CD4-positive, alpha-beta T cell treated with Interleukin-21 for 1 hour (primary cell): Measurements from ENCODE around the gene TNFSF11.

Experiments used
- DNase-seq: peaks from one replicate; pipeline ENCODE4 v3.0.0-alpha.2; 2020

TNFSF11 gene

DNA sequence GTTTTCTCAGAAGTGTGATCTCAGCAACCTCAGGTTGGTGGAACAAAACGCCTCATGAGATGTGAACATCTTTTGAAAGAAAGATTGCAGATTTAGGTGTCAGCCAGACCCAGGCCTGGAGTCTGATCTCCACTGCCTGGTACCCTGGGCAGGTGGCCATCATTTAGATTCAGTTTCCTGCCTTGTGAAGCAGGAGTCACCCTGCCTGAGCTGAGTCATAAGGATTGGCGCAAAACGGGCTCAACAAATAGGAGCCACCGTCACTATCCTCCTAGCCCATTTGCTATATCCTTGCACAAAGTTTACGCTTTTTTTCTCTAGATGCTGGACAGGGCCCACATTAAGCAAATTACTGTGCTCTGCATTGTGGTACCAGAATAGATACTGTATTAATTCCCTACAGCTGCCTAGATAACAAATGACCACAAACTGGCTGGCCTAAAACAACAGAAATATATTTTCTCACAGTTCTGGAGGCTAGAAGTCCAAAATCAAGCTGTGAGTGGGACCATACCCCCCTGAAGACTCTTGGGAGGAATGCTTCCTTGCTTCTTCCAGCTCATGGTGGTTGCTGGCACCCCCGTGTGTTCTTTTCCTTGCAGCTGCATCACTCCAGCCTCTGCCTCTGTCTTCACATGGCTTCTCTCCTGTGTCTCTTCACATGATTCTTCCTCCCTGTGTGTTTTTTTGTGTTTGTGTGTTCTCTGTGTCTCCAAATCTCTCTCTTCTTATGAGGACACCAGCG, 38.2 kb downstream of the TNFSF11 start:
- no peak for DNase-seq

DNA sequence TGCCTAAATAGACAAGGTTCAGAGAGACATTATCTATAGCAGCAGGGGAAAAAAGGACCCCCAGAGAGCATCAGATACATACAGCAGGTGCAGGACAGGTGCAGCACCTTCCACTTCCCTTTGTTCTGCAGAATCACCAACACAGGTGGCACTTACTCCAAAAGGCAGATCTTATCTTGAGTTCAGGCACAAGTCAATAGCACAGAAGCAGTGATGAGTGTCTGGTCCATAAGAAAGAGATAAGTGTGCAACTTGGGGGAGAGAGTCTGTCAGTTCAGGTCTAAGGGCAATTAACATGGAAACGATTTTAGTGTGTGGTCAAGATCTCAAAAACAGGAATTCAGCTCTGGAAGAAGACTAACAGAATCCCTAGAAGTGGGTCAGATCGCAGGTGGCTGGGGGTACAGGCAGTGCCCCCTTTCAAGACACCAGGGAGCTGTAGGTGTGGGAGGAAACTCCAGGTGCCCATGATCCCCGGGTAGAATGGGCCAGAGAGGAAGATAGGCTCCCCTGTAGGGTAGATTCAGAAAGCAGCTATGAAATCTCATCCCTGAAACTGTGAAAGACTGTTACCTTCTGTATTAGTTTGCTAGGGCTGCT, 40.6 kb downstream of the TNFSF11 start:
- DNase-seq = no peak

GRCh38 chr13:42615691-42616090, 41.7 kb downstream of the TNFSF11 start:
- DNase-seq = no peak

GRCh38 chr13:42617221-42617620, 43.3 kb downstream of the TNFSF11 start:
- DNase-seq = no peak

DNA sequence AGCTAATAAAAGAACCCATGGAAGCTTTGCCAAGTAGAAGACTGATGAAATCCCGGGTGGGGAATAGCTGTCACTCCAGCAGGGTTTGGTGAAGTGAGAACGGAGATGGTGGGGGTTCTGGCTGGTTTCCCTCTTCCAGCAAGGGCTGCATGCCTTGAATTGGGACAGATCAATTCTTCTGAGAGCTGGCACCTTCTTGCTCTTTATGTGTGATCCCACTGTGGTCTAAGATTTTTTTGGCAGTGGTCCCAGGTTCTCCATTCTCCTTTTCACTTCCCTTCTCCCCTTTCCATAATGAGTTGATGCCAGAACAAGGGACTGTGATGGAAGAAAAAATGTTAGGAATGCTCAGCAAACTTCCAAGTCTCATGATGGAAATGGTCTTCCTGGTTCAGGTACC, 50.0 kb downstream of the TNFSF11 start:
- DNase-seq = no peak

DNA sequence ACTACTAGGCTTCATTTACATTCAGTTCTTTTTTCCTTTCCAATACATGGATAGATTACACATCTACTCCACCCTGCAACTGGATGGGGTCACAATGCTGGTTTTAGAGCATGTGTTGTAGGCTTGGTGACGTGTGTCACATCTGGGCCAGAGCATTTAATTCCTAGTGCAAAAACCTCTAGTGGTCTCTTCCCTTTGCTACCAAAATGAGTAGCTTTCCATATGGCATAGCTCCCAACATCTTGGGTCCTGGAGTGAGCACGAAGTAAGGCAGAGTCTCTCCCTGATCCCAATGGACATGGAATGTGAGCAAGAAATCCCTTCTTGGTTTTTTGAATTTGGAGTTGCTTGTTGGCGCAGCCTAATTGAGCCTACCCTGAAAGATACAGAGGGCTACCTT, 51.7 kb downstream of the TNFSF11 start:
- DNase-seq = no peak

DNA sequence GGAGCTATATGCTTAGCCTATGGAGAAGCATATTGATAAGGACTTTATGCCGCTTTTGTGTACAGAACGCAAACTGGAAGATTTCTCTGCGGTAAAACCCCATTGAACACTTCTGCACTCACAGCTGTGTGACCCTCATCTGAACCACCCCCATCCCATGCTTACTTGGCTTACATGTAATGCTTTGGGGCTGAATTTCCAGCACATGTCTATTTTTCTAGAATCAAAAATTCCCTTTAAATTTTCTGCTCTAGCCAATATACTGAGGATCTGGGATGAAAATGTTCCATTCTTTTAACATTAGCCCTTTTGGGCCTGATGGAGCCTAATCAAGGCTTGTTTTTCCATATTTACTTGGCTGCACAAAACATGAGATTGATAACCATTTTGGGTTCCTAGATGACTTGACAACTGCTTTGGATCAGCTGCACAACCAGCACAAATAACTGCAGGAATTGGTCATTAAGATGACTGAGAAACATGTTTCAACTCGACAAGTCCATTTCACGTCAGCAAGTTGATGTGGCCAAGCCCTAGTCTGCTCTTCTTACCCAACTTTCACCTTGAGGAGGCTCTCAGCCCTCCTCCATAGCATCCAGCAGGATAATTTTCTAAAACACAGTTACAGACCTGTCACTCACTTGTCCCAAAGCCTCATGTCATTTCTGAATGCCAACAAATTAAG, 52.4 kb downstream of the TNFSF11 start:
- no peak for DNase-seq

DNA sequence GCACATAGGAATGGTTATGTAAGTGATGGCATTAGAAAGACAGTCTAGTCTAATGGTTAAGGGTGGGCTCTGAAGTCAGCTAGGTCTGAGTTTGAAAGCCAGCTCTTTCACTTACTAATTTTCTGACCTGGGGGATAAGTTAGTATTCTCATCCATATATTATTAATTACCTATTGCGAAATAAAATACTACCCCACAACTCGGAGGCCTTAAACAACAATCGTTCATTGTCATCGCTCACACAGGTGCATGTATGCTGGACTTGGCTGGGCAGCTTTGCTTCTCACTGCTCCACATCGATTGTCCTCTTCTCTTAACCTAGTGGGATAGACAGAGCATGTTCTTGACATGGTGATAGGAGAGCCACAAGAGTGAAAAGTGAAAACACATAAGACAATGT, 54.7 kb downstream of the TNFSF11 start:
- no peak for DNase-seq

DNA sequence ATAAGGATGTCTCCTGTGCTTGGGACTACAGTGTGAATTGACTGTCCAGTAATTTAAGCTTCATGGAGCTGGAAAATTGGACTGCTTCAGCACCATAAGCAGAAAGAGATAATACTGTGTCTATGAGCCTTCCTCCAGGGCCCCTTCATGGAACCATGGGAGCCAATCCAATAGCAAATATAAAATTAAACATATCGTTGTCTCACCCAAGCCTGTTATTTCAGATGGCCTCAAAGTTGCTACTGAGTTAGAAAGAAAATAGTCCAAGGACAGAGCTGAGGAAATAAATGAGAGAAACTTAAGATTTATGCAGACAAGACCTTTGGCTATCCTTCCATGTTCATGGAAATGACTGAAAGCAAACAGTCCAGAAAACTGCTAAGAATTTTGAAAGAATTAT, 57.2 kb downstream of the TNFSF11 start:
- DNase-seq = no peak

DNA sequence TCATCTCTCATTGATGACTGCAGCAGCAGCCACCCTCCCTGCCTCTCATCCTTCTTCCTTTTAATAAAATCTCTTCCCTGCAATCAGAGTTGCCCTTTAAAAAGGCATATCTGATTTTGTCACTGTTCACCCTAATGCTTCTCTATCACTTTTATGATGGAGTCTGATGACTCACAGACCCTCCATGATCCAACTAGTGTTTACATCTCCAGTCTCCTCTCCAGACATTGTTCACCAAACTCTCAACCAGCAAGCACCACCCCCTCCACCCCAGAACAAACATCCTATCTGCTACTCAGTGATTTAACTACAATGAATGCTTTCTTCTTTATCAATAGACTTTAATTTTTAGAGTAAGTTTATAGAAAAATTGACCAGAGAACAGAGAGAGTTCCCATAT, 59.5 kb downstream of the TNFSF11 start:
- DNase-seq = no peak

- no peak for DNase-seq
Observed at GRCh38 chr13:42638101-42638500, 64.1 kb downstream of the TNFSF11 start.

DNA sequence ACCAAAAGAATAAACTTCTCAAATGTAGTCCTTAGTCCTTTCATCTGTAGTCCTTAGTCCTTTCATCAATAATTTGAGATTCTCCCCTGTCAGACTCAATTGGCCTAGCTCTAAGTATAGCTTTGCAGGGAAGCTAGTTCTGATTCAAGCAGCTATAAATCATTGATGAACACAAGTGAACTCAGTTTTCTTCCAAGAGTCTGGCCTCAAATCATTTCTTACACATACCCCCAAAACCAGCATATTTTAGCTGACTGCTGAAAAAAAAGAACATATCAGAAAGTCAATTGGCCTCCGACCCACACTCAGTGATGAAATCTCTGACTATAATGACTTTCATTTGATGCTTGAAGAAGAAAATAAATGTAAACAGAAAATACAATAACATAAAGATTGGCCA, 64.9 kb downstream of the TNFSF11 start:
- no peak for DNase-seq

DNA sequence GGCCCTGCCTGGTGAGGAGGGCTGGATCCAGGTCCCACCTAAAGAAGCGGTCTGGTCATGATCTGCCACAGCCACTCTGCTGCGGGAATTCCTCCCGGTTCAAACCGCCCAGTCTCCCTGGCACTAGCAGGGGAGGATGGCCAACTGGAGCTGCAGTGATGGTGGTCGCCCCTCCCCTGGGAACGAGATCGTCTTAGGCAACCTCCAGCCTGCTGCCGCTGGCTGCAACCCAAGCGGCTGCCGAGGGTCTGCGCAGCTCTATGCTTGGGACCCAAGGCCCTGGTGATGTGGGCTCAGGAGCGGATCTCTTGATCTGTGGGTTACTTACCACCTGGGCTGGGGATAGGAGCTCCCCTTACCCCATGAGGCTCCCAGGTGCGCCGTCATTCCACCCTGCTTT, 69.1 kb downstream of the TNFSF11 start:
- DNase-seq = no peak

DNA sequence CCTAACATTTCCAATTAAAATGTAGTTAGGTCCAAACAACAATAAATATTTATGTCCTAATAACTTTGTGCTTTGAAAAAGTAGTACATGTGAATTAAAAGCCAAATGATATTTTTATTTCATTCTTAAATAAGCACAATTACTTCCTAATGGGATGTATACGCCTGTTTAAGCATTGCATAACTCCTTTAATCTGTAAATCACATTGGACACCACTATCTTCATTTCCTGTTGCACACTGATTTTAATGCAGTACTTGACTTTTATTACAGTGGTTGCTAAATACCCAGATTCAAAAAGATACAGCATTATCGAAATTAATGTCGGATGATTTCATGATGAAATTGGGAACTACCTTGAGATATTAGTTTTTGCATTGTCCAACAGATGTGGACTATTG, 70.9 kb downstream of the TNFSF11 start:
- DNase-seq = no peak

GRCh38 chr13:42645717-42646116, 71.8 kb downstream of the TNFSF11 start:
- DNase-seq = no peak

- no peak for DNase-seq
Observed at GRCh38 chr13:42649141-42649540, 75.2 kb downstream of the TNFSF11 start.

GRCh38 chr13:42649831-42650230, 75.9 kb downstream of the TNFSF11 start:
- no peak for DNase-seq

DNA sequence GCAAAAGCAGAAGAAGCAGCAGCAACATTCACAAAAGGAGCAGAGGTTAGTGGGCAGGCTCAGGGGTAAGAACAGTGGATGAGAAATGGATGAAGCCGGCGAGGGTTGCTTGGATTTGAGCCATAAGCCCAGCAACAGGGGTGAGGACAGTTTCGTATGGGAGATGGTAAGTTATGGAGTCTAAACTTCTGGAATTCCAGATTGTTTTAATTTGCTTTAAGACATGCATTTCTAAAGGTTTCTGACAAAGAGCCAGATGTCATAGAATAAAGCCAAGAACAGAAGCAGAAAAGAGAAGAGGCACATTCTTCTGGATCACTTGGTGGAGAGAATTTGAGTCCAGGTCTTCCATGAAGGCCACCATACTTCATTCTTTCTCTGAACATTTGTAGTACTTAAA, 76.6 kb downstream of the TNFSF11 start:
- no peak for DNase-seq

- DNase-seq = no peak
Observed at GRCh38 chr13:42651936-42652641, 78.1 kb downstream of the TNFSF11 start.

GRCh38 chr13:42652642-42653415, 78.9 kb downstream of the TNFSF11 start:
- no peak for DNase-seq

DNA sequence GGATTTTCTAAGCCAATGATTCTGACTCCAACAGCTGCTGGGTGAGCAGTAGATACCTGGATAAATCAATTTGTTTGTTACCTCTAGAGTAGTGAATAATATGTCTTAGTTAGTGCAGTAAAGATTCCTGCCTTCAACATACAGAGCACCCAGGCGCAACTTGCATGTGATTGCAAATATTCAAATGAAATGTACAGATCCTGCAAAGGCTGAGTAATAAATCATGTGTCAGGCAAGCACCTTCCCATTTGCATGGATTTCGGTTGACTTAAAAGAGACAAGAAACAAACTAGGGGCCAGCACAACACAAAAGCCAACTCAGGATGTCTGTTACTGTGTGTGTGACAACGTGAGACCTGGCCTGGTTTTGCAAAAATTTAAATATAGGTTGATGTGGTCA, 79.7 kb downstream of the TNFSF11 start:
- DNase-seq = no peak

DNA sequence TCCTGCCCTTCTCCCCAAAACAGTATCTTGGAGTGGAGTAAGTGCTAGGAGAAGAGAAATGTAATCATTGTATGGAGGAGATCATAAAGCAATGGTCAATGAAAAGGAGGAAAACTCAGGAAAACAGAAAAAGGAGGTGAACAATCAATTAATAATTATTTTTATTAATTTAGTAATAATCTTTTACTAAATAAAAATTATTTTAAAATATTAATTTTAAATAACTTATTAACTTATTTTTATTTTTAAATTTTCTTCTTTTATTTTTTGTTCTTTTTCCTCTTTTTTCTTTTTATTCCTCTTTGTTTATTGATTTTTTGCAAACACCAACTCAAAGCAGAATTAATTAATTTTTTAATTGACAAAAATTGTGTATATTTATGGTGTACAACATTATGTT, 80.3 kb downstream of the TNFSF11 start:
- DNase-seq = no peak

GRCh38 chr13:42654722-42655121, 80.8 kb downstream of the TNFSF11 start:
- no peak for DNase-seq
